Measurements from ENCODE around the gene KRIT1. TPM values are rescaled to one million over a fixed set of nuclear protein-coding genes. Genes with fewer than 3 reads are reported as not detected.
"Not testable (repeated sequence)": the region's sequence is repeated elsewhere in the genome, so short reads cannot be mapped to it uniquely, and the experiment has no call there.

Gene KRIT1
- polyA plus RNA-seq, 1 of the 3 experiments (the other 2 are of a cell fraction), result 38.5 TPM

GRCh38 chr7:92255308-92255707 is 9.6 kb upstream of the KRIT1 start:
- H3K27ac ChIP-seq (ENCODE audit: low read depth in 2 of 2, low read length in 1 of 2), result peak overlapping the region in 1 of 2 experiments; percentile 42; a peak in 2 of 4 replicates
- peaks cover 18% of the 10 kb centered on the region for H3F3A ChIP-seq (replicated peaks; ENCODE audit: insufficient read depth)
- no peaks in the 10 kb centered on the region for H3K9me2 ChIP-seq
- ChIA-PET CTCF (interaction anchor here (0.7 to 1.1 kb wide), 2 partner anchors 206 to 374 kb away, joined by 3 read pairs; no protein-coding TSS in a partner anchor), POLR2A (interaction anchor here (1.8 kb wide), 1 partner anchor 9 kb away, joined by 7 read pairs; the partner anchor contains the start of genes ANKIB1 and KRIT1)
- H3K79me2 ChIP-seq (ENCODE audit: insufficient read depth), result peaks cover 100% of the 10 kb centered on the region
- 68% methylated on average over 4 of the region's 4 CpGs for WGBS (ENCODE audit: low lambda C conversion rate)
- no peaks in the 10 kb centered on the region; a peak in 1 of 4 replicates for H3K4me1 ChIP-seq (ENCODE audit: control insufficient read depth in 1 of 2, insufficient read depth in 2 of 2, low read depth in 1 of 2, low read length in 1 of 2)
- H4K20me1 ChIP-seq (ENCODE audit: insufficient read depth), result peaks cover 19% of the 10 kb centered on the region
- H3K27me3 ChIP-seq (ENCODE audit: insufficient read depth), result no peaks in the 10 kb centered on the region
- no peaks in the 10 kb centered on the region for H3K9me3 ChIP-seq
- no peak overlapping the region for H3K9ac ChIP-seq
- no peak overlapping the region for H2AFZ ChIP-seq (ENCODE audit: low read depth)
- H3K4me2 ChIP-seq, result no peak overlapping the region
- H3K4me3 ChIP-seq (ENCODE audit: low read depth in 2 of 2, low read length in 1 of 2), result no peak overlapping the region
- H3K36me3 ChIP-seq (replicated peaks in 1 of 2; ENCODE audit: control insufficient read depth in 1 of 2, insufficient read depth in 2 of 2, low read length in 1 of 2), result peaks cover 7 to 12% of the 10 kb centered on the region in 2 experiments
- 0 out of 2 replicates have a peak, but pooled peaks have one; percentile 4 for TF ChIP-seq JUND (IDR thresholded peaks at IDR 0.05)
- peak; percentile 25; the same call in 1 of the 2 replicates for TF ChIP-seq REST (IDR thresholded peaks at IDR 0.05; ENCODE audit: low read depth, low read length)
- no peak for TF ChIP-seq MAX (IDR thresholded peaks at IDR 0.05; ENCODE audit: low read depth)
- peak; percentile 36; the same call in 1 of the 2 replicates for TF ChIP-seq TCF12 (IDR thresholded peaks at IDR 0.05)
- peak; percentile 69 for TF ChIP-seq PBX3 (IDR thresholded peaks at IDR 0.05)
- no peak for DNase-seq

- CTCF ChIA-PET, result interaction anchor here (0.7 kb wide), 1 partner anchor 374 kb away, joined by 3 read pairs; no protein-coding TSS in a partner anchor
- Histone ChIP-seq H3K79me2 (ENCODE audit: insufficient read depth) (peaks cover 100% of the 10 kb centered on the region), H4K20me1 (ENCODE audit: insufficient read depth) (peaks cover 17% of the 10 kb centered on the region), H3K36me3 (replicated peaks in 1 of 2; ENCODE audit: control insufficient read depth in 1 of 2, insufficient read depth in 2 of 2, low read length in 1 of 2) (peaks cover 7 to 16% of the 10 kb centered on the region in 2 experiments), H3F3A (replicated peaks; ENCODE audit: insufficient read depth) (peaks cover 18% of the 10 kb centered on the region), H3K27ac (ENCODE audit: low read depth in 2 of 2, low read length in 1 of 2) (peak overlapping the region in 1 of 2 experiments; percentile 42; a peak in 2 of 4 replicates)
- H3K9me3 ChIP-seq; H3K4me1 ChIP-seq (ENCODE audit: control insufficient read depth in 1 of 2, insufficient read depth in 2 of 2, low read depth in 1 of 2, low read length in 1 of 2); H2AFZ ChIP-seq (ENCODE audit: low read depth); H3K4me3 ChIP-seq (ENCODE audit: low read depth in 2 of 2, low read length in 1 of 2); H3K4me2 ChIP-seq; H3K27me3 ChIP-seq (ENCODE audit: insufficient read depth); DNase-seq; H3K9me2 ChIP-seq; H3K9ac ChIP-seq: not testable (repeated sequence)
- WGBS (ENCODE audit: low lambda C conversion rate), result 44% methylated on average over 1 of the region's 1 CpG
- POLR2A ChIA-PET, result interaction anchor here (1.8 kb wide), 1 partner anchor 9 kb away, joined by 7 read pairs; the partner anchor contains the start of genes ANKIB1 and KRIT1
These were observed 9.1 kb upstream of the KRIT1 start for GRCh38 chr7:92254800-92255199.
